Measurements from ENCODE around the gene MAFF.
"Not testable (repeated sequence)": the region's sequence is repeated elsewhere in the genome, so short reads cannot be mapped to it uniquely, and the experiment has no call there.

The MAFF gene

DNA sequence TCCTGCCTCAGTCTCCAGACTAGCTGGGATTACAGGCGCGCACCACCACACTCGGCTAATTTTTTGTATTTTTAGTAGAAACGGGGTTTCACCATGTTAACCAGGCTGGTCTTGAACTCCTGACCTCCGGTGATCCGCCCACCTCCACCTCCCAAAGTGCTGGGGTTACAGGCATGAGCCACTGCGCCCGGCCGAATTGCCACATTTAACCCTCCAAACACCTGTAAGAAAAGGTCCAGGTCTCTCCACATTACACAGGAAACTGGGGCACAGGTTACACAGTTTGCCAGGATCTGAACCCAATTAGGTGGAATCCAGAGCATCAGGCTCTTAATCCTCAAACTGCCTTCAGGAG lies 24.2 kb upstream of the MAFF start:
- DNase-seq (ENCODE audit: low read depth, low spot score): not testable (repeated sequence)

DNA sequence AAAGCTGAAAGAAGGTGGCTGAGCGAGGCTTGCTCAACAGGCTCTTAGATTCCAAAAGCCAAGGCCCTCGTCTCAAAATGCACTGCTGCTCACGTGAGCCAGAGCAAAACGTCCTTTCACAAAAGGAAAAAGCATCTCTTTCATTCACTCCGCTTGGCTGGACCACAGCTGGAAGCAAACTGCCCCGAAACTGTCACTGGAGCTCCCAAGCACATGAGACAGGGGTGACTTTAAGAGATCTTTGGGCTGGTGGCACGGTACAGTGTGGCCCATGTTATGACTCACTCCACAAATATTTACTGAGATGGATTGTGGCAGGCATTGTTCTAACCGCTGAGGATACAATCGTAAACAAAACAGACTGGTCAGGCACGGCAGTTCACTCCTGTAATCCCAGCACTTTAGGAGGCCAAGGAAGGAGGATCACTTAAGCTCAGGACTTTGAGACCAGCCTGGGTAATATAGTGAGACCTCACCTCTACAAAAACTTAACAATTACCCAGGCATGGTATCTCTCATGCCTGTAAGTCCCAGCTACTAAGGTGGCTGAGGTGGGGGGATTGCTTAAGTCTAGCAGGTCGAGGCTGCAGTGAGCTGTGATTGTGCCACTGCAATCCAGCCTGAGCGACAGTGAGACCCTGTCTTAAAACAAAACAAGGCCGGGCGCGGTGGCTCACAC lies 23.7 kb upstream of the MAFF start:
- DNase-seq (ENCODE audit: low read depth, low spot score): no peak

DNA sequence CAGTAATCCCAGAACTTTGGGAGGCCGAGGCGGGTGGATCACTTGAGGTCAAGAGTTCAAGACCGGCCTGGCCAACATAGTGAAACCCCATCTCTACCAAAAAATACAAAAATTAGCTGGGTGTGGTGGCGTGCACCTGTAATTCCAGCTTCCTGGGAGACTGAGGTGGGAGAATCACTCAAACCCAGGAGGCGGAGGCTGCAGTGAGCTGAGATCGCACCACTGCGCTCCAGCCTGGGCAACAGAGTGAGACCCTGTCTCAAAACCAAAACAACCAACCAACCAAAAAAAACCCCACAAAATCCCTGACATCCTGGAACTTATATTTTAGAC lies 23.2 kb upstream of the MAFF start:
- not testable (repeated sequence) for DNase-seq (ENCODE audit: low read depth, low spot score)

DNA sequence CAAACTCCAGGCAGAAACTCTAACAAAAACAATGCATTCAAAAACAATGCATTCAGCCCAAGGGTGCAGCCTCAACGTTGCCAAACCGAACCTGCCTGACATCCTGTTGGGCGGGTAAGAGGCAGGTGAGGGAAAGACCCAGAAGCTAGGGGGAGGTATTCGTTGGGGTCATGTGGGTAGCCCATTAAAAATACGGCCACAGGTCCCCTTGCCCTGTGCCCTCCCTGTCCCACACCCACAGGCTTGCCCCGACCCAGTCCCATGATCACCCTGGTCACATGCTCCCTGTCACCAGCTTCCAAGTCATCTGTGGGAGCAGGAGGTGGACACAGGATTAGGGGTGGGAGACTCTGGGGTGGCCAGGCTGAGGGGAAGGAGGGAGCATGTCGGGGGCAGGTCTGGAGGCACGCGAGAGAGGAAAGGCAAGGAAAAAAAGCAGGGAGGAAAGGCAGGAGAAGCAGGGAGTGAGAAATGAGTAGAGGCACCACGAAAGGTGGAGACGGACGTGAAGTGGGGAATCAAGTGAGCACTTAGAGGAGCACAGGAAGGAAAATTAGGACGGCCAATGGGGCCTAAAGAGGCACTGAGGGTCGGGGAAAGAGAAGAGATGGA lies 20.8 kb upstream of the MAFF start:
- no peak for DNase-seq (ENCODE audit: low read depth, low spot score)

DNA sequence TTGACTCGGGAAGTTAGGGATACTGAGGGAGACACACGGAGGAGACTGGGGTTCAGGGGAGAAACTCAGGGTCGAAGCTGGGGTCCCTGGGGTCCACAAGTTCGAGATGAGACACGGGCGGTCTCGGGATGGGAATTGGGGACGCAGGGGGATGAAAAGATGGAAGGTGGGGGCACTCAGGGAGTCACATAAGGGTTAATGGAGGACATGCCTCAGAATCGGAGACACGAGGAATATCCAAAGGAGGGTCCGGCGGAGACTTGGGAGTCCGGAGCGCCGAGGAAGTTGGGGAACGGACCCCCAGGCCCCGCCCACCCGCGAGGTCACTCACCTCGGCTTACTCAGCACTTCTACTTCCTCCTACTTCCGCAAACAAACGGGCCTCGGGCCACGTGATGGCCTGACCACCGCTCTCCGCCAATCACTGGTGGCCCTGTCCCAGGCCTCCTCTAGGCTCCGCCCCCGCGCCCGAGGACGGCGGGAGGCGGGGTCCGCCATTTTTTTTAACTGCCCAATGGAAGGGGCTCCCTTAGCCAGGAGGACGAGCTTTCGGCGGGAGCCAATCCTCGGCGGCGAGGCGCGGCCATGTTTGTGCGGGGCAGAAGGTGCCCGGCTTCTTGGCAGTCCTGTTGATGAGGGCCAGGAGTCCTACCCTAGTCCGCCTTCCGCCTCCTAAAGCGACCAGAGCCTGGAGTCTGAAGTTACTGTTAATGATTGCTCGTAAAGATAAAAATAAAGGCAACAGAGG lies 20.2 kb upstream of the MAFF start, which contains the start of gene PLA2G6:
TSS of gene PLA2G6 (minus strand) at position 378 of the 748 bp plus-strand sequence. CDS start 12,404 bp downstream, outside the sequence.
- DNase-seq (ENCODE audit: low read depth, low spot score): peak; percentile 95

DNA sequence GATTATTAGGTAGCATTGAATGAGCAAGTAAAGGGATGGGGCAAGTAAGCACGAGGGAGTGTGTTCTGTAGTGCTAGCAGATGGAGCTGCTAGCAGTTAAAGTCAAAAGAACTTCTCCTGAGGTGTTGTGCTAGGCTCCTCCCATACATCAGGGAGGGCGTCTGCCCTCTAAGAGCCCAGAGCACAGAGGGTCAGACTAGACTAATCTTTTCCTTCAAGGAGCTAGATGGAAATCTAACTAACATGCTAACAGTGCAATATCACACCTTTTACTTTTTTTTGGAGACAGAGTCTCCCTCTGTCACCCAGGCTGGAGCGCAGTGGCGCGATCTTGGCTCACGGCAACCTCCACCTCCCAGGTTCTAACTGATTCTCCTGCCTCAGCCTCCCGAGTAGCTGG lies 17.0 kb upstream of the MAFF start:
- no peak for DNase-seq (ENCODE audit: low read depth, low spot score)

DNA sequence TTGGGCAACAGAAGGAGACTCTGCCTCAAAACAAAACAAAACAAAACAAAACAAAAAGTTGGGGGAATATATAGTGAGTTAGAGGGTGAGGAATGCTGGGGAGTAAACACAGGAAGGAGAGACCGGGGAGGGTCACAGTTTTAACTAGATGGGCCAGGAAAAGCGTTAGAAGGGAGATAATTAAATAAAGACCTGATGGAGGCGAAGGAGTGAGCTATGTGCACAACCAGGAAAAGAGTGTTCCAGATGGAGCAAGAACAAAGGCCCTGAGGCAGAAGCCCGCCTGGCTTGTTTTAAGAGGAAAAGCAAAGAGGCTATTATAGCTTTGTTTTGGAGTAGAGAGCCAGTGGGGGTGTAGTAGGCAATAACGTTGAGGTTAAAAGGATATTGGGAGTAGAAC lies 15.4 kb upstream of the MAFF start:
- no peak for DNase-seq (ENCODE audit: low read depth, low spot score)

DNA sequence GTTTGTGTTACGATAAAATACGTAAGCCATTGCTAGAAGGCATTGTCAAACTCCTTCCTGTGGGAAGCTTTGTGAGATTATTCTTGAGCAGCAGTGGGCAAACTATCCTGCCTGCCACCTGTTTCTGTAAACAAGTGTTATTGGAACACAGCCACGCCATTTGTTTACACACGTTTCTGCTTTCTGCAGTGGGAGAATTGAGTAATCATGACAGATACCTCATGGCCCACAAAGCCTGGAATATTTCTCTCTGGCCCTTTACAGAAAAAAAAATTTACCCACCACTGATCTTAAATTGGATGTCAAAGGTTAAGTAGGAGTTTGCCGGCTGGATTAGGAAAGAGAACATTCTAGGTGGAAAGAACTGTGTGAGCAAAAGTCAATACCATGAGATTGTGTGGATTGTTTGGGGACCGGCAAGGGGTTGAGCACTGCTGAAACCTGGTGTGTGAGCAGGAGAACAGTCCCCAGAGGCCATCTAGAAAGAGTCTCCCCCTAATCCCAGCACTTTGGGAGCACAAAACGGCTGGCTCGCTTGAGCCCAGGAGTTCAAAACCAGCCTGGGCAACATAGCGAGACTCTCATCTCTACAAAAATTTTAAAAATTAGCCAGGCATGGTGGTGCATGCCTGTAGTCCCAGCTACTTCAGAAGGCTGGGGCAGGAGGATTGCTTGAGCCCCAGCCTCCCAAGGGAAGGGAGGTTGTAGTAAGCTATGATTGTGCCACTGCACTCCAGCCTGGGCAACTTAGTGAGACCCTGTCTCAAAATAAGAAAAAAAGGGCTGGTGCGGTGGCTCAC lies 14.2 kb upstream of the MAFF start:
- no peak for DNase-seq (ENCODE audit: low read depth, low spot score)

DNA sequence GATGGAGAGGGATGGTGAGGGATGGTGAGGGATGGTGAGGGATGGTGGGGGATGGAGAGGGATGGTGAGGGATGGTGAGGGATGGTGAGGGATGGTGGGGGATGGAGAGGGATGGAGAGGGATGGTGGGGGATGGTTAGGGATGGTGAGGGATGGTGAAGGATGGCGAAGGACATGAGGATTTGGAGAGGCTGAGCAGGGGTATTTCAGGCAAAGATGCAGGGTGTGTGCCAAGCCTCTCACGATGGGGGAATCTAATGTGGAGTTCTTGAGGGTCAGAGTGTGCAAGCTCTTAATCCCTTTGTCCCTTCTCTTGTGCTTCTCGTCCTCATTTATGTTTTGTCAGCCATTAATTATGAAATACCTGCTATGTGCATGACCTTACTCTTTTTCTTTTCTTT lies 12.7 kb upstream of the MAFF start:
- DNase-seq (ENCODE audit: low read depth, low spot score): no peak

DNA sequence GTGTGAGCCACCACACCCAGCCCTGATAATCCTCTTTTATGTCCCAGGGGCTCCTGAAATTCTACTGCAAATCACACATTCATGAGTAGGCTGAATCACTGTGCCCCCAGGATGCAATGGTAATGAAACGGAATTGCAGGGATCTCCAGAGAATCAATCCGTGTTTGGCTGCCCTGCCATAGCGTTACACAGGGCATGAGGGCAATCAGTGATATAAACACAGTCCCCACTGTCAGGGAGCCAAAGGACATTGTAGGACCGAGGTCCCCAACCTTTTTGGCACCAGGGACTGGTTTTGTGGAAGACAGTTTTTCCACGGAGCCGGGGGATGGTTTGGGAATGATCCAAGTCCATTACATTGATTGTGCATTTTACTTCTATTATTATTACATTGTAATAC lies 11.2 kb upstream of the MAFF start:
- no peak for DNase-seq (ENCODE audit: low read depth, low spot score)

DNA sequence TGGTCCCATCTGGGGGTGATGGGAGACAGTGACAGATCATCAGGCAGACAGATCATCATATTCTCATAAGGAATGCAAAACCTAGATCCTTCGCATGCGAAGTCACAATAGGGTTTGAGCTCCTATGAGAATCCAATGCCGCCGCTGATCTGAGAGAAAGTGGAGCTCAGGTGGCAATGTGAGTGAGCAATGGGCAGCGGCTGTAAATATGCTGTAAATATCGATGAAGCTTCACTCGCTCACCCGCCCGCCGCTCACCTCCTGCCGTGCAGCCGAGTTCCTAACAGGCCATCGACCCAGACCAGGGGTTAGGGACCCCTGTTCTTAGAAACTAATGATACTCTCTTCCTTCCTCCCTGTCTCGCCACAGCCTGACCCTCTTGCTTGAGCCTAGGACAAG lies 10.7 kb upstream of the MAFF start:
- DNase-seq (ENCODE audit: low read depth, low spot score): no peak

DNA sequence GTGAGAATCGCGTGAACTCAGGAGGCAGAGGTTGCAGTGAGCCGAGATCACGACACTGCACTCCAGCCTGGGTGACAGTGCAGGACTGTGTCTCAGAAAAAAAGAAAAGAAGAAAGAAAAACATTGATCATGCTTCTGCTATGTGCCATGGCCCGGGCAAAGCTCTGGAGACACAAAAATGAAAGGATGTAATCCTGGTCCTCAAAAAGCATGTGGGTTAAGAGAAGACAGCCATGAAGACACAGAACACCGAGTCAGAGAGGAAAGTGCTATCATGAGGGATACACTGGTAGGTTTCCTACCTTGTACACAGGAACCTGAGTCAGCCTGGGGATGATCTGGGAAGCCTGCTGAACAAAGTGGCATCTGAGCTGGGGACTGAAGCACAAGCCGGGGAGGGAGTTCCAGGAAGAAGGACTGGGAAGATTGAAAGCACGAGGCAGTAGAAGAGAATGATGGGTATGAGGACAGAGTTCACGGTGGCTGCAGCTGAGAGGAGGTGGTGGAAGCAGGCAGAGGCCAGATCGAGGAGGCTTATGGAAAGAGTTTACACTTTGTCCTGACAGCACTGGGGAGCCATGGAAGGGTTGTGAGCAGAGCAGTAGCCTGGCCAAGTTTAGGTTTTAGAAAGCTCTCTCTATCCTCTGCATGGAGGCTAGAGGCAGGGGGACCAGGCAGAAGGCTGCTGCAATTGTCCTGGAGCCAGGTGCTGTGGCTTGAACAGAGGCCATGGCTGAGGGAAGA lies 9.9 kb upstream of the MAFF start:
- DNase-seq (ENCODE audit: low read depth, low spot score): no peak

DNA sequence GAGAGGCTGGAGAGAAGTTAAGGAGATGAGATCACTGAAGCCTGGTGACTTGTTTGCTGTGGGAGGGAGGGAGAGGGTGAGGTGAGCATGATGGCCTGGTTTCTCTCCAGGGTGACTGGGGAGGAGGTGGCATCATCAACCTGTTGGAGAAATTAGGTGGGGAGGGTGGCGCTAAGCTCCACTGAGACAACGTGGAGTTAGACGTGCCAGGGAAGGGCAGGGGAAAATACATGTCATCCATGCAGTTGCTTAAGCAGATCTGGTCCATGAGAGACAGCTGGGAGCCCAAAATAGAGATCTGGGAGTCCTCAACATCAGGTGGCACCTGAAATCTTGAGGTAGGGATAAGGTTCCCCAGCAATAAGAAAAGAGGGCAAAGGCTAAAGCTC lies 9.3 kb upstream of the MAFF start:
- DNase-seq (ENCODE audit: low read depth, low spot score): no peak

DNA sequence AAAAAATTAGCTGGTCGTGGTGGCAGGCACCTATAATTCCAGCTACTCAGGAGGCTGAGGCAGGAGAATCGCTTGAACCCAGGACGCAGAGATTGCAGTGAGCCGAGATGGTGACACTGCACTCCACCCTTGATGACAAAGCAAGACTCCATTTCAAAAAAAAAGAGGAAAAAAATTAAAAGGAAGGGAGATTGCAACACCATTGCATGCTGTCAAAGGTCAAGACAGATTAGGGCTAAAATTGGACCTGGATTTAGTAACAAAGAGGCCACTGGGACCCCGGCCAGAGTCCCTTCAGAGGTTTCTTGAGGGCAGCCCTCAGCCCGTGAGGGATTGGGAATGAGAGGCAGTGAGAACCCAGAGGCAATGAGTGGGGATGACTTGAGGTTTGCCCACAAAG lies 8.2 kb upstream of the MAFF start:
- no peak for DNase-seq (ENCODE audit: low read depth, low spot score)

DNA sequence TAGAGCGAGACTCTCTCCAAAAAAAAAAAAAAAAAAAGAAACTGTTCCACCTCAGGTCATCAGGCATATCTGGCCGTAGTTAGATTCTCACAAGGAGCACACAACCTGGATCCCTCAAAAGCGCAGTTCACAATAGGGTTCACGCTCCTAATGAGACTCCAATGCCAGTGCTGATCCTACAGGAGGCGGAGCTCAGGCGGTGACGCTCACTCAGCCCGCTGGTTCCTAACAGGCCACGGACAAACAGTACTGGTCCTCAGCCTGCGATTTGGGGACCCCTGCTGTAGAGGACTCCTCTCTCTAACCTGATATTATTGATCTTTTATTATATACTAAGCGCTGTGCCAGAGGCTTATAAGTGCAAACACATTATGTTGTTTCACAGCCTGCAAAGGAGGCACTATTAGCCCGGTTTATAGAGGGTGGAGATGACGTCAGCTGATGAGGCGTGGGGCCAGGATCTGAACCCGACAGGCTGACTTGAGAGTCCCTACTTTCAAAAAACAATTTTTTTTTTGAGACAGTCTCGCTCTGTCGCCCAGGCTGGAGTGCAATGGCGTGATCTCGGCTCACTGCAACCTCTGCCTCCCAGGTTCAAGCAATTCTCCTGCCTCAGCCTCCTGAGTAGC lies 4.9 kb upstream of the MAFF start:
- DNase-seq (ENCODE audit: low read depth, low spot score): no peak

DNA sequence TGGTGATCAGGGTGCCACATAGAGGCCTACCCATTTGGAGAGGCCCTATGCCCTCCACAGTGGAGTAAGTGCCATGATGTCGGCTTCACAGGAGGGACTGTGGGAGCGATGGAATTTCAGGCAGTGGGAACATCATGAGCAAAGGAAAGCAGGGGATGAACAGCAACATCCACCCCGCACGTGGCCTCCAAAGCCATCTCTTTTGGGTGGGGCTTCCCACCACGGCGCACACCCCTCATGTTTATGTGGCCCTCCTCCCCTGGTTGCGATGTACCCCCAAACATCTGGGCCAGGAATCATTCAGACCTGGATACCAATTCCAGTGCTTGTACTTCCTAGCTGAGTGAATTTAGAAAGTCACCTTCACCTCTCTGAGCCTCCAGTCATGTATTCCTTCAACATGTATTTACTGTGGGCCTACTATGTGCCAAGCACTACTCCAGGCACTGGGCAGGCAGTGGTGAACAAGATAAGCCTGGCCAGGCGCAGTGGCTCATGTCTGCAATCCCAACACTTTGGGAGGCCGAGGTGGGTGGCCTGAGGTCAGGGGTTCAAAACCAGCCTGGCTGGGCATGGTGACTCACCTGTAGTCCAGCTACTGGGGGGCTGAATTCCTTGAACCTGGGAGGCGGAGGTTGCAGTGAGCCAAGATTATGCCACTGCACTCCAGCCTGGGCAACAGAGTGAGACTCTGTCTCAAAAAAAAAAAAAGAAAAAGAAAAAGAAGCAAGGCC lies 1.8 kb upstream of the MAFF start:
- DNase-seq (ENCODE audit: low read depth, low spot score): no peak

DNA sequence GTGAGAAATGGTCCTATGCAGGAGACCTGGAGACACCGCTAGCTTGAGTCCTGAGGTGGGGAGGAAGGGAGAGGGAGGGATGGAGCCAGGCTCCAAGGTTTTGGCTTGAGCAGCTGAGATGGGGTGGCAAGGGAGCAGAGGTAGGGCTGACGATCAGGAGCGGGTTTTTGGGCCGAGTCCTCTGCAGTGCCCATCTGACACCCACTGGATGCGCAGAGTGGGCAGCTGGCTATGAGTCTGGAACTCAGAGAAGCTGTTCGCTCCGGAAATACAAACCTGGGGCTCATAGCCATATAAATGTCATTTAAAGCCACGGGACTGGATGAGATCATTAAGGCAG lies 453 bp upstream of the MAFF start:
- no peak for DNase-seq (ENCODE audit: low read depth, low spot score)

DNA sequence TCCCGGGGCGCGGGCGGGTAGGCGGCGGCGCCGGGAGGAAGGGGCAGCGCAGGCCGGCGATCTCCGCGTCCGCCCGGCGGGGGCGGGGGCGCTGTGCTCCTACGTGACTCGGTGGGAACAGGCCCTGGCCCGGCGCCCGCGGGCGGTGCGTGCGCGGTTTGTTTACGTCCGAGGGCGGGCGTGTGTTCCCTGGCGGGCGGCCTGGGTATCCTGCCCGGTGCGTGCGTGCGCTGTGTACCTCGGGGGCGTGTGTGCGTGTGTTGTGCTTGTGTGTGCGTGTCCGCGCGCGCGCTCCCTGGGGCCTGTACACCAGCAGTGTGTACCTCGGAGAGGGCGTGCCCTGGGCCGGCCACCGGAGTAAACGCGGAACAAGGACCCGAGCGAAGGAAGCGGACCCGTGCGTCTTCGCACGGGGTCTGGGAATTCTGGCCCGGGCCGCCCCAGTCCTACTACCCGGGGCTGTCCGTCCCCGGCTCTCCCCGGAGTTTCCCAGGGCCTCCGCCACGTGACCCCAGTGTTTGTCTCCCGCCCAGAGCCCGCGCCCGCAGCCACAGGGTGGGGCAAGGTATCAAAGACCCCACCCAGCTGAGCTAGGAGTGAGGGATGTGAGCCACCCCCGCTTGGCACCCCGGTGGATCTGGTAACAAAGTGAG lies 769 bp downstream of the MAFF start:
- DNase-seq (ENCODE audit: low read depth, low spot score): peak; percentile 23

DNA sequence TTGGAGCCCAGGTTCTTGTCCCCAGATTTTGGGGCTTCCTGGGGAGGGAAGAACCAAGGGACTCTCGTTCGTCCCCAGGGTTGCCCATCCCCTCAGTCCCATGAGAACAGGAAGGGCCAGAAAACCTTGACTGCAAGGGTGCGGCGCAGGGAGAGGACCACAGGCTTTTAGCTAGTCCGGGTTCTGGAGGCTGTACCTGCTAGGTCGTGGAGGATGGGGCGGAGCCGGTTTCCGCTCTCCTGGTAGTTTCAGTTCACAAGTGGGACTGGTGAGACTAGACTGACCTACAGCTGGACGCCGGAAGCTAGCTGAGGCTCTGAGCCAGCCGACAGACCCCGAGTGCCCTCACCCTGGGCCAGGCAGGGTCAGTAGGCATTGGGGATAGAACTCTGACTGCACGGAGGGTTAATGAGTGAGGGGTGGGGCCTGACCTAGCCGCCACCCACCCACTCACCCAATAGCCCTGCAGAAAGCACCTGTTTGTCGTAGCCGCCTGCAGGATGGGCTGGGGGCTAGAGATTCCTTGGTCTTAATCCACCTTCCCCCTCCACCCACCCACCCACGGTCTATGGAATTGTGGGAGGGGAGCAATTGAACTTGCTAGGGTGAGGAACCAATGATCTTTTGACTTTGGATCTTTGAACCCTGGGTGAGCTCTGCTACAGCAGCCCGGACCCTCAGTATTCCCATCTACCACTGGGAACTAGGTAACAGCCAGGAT lies 1.5 kb downstream of the MAFF start:
- no peak for DNase-seq (ENCODE audit: low read depth, low spot score)
